H1 (cell line): ENCODE data around the gene PPP1R3F. TPM values are rescaled to one million over a fixed set of nuclear protein-coding genes. Genes with fewer than 3 reads are reported as not detected.

ENCODE experiments used
- ATF2 ChIP-seq: IDR thresholded peaks from 2 replicates; pipeline ENCODE4 v1.6.1; 2012; ENCODE audit warnings: low read length, inconsistent platforms
- EZH2 ChIP-seq: fragments of 200-600 bp; sonication (generic); IDR thresholded peaks from 2 replicates; pipeline ENCODE4 v1.7.1; 2012; ENCODE audit warnings: low read depth, mild to moderate bottlenecking, moderate library complexity, low read length, inconsistent platforms; ENCODE audit not compliant: severe bottlenecking
- MAFK ChIP-seq: IDR thresholded peaks from 2 replicates; pipeline ENCODE4 v1.6.1; 2012; ENCODE audit warnings: low read depth, mild to moderate bottlenecking, improper control_type of control experiment, low read length
- SIRT6 ChIP-seq: IDR thresholded peaks from one replicate; pipeline ENCODE4 v1.7.1; 2012; ENCODE audit warnings: low read length, inconsistent platforms
- TBP ChIP-seq: IDR thresholded peaks from 2 replicates; pipeline ENCODE4 v1.6.1; 2011; ENCODE audit warnings: low read depth, low read length, improper control_type of control experiment
- polyA plus RNA-seq, 7 experiments: library from polyadenylated mRNA; depleted of rRNA in 3 of 7; stranded (reverse) in 5 of 7; unstranded in 2 of 7; fragments of >200 nt in 5 of 7; fragments of 200-250 nt in 2 of 7; gene quantifications; 1 replicate in 5 of 7; 2 replicates in 1 of 7; 4 replicates in 1 of 7; pipeline versions ENCODE4 v1.2.1 to v1.2.3, GENCODE V29; 2011 to 2013; ENCODE audit warnings: missing spikeins in 2 of 7, mixed read lengths in 2 of 7
- total RNA-seq: library from RNA; stranded (reverse); fragmentation: NEBNext Ultra II Directional; extraction: Animal tissue kit (Norgen Biotek cat#: 25700); gene quantifications from 2 replicates; pipeline ENCODE4 v1.2.1, GENCODE V29; 2021
- TF ChIP-seq, protein P1 (sequence below), 3 experiments: IDR thresholded peaks; 1 replicate in 2 of 3; 2 replicates in 1 of 3; pipeline versions ENCODE4 v1.5.1 to v1.6.1; 2011; ENCODE audit warnings: low read length in 3 of 3, mild to moderate bottlenecking in 3 of 3, inconsistent platforms in 2 of 3, low read depth in 1 of 3, moderate library complexity in 1 of 3; ENCODE audit not compliant: insufficient read depth in 1 of 3; ENCODE audit errors: control extremely low read depth in 1 of 3

PPP1R3F gene
- total and polyA plus RNA-seq, 2 of the 8 experiments (the other 6 are each of a cell fraction or from before 2014, with no cell fraction given): 5.1 to 6.8 TPM

GRCh38 chrX:49257074-49257790 is 12.4 kb upstream of the PPP1R3F start (continued):
- TF ChIP-seq EZH2: no peak
- TF ChIP-seq MAFK: no peak
- TF ChIP-seq ATF2: no peak
- TF ChIP-seq TBP: no peak
- TF ChIP-seq, protein P1, sequence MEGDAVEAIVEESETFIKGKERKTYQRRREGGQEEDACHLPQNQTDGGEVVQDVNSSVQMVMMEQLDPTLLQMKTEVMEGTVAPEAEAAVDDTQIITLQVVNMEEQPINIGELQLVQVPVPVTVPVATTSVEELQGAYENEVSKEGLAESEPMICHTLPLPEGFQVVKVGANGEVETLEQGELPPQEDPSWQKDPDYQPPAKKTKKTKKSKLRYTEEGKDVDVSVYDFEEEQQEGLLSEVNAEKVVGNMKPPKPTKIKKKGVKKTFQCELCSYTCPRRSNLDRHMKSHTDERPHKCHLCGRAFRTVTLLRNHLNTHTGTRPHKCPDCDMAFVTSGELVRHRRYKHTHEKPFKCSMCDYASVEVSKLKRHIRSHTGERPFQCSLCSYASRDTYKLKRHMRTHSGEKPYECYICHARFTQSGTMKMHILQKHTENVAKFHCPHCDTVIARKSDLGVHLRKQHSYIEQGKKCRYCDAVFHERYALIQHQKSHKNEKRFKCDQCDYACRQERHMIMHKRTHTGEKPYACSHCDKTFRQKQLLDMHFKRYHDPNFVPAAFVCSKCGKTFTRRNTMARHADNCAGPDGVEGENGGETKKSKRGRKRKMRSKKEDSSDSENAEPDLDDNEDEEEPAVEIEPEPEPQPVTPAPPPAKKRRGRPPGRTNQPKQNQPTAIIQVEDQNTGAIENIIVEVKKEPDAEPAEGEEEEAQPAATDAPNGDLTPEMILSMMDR (IDR thresholded peaks at IDR 0.05; ENCODE audit: control extremely low read depth in 1 of 3, insufficient read depth in 1 of 3, low read depth in 1 of 3, low read length in 3 of 3): no peak
- TF ChIP-seq SIRT6: no peak
